Measurements from ENCODE around the gene GPR161.
"Not testable (repeated sequence)": the region's sequence is repeated elsewhere in the genome, so short reads cannot be mapped to it uniquely, and the experiment has no call there.

The GPR161 gene

DNA sequence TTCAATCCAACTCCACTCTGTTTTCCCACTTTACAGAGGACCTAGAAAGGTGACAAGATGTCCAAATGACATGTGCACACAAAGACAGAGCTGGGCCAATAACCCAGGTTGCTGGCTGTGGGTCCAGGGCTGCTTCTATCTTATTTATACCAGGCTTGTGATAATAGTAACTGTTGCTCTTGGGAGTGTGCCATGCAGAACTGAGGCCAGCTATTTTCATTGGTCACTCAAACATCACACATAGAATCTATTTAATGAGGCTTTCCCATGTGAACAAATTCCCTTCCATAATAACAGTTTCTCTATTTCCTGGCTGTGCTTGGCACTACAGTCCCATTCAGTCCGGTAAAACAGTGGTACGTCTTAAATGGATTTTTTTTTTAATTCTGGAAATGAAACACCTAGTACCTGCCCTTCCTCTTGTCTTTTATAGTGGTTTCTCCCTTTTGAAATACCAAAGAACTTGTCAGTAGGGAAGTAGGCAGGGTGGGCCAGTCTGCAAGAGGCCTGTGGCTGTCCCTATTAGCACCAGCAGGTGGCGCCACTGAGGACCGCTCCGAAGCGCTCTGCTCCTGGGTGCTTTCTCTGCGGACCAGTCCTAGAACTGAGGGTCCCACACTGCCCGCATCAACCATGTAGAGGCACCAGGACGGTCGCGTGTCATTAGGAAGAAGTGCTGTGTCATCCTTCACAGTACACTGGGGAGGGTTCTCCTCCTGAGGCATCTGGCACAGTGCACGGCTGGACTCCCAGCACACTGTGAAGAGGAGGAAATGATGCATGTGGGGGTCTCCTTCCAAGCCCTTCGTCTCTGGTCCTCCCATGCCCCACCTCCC, 52.1 kb downstream of the GPR161 start:
- DNase-seq: peak; percentile 62

DNA sequence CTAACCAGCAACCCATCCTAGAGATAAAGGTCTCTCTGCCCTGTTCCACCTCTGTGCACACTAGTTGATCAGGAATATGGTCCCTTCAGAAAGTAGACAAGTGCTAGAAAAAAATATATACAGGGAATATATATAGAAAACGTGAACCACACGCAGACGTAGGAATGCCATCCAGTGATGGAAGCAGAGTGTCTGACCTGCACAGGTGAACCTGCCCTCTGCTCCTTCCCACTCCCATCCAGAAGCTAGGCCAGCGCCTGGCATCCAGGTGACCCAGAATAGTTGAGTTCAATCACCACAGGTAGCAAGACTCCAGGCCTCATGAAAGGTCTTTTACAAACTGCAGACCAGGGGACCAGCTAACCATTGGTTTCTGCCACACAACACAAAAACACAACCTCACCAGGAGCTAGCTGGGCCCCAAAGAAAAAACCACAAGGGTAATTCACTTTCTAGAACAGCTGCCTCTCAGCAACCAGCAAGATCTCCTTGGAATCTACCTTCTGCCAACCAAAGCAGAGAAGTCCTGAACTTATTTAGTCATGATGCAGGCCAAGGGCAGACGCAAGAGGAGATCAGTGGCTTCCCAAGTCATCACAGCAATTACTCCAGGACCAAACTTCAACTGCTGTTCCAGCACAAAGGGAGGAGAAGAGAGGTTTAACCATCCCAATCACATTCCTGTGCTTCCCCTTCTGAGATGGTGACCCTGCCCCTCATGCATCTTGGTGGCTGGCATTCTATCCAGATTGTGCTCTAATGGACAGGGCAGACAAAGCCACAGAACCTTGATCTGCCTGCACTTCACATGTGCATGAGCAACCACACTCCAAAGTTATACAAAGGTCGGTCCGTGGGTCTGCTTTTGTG, 53.0 kb downstream of the GPR161 start:
- no peak for DNase-seq

DNA sequence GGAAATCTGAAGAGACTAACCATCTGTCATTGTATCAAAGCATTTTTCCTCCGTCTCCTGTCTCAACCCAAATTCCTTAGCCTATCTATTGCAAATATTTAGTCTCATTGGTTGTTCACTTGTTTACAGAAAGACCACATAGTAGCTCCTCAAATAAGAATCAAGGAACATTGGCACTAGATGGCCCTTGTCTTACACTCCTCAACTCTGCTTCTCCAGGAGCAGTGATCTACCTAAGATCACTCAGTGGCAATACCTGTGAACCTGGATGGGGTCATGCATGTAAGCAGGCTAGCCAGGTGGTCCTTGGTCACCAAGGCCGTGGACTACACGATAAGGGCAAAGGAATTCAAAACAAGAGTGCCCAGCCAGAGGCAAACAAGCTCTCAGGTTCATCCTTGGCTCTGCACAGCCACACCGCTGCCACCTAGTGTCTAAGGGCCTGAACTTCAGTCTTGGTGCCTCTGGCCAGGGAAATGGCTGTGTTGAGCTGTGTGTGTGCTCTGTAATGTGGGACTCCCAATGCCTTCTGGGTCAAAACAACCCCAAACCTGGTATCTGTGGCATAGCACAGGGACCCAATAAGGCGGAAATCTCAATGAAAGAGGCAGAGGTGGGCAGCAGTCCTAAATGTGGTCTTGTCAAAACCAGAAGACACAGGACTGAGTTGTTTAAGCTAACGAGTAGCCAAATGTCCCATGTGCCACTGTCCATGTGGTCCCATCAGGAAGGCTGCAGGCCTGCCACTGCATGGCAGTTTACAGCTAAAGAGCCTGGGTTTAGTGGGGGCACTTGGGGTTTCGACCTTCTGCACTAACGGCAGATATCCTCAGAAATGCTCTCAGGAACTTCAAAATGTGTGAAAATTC, 54.5 kb downstream of the GPR161 start:
- peak; percentile 69 for DNase-seq

DNA sequence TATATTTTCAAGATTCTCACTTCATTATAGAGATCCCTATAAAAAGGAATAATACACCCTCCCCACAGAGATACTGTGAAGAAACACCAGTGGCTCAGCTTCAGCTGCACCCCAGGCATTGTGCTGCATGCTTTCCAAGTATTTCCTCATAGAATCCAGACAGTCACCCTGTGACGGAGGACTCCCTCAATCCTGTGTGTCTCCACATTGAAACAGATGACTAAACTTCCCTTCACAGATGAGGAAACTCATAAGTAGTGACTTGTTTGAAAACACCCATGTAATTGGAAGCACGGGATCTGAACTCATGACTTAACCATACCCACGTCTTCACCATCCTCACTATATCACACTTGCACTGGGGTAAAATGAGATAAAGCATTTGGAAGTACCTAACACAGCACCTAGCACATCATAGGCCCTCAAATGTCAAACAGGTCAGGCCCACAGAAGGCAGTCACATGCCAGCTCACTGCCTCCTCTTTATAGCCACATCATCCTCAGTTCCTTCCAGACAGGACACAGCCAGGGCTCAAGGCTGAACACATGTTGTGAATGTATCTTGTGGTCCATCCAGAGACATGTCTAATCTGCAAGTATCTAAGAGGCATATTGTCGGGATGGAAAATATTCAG, 55.2 kb downstream of the GPR161 start:
- DNase-seq: no peak

DNA sequence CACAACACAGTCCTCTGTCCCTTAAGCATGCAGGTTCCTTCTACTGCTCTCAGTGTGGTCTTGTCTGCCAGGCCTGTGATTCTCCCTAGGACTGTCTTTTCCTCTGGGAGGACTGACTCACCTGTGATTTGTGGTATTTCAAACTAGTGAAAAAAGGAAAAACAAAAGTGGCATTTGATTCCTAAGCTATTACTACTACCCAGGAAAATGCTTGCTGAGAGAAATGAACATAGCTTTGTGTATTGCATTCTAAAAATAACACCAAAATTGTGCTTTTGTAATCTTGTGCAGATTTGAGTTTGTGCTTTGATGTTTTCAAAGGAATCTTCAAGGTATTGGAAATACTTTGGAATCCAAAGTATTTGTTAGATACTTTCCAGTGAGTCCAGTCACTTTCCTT, 57.0 kb downstream of the GPR161 start:
- DNase-seq: no peak

DNA sequence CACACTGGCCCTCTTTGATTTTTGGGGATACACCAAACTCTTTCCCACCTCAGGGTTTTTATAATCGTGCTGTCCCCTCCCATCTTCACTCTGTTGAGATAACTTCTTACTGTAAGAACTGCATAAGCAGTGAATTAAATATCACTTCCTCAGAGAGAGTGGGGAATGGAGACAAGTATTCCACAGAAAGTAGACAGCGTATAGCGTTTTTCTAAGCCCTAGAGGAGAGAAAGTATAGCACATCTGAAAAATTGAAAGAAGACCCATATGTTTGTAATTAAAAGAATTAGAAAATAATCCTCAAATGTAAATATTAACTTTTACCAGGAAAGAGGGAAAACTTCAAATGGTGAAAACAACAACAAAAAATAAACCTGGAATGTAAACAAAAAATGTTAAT, 67.3 kb downstream of the GPR161 start:
- DNase-seq: no peak

DNA sequence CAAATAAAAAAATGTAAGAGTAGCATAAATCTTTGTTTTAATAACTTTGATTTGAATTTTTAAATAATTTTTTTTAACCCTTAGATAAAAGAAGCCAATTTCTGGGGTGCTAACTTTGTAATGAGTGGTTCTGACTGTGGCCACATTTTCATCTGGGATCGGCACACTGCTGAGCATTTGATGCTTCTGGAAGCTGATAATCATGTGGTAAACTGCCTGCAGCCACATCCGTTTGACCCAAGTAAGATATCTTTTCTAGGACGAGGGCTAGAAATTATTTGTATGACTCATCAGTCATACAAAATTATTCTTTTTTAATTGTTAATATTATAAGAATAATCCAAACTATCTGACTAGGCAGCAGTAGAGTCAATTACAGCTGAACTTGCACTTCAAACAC, 71.2 kb downstream of the GPR161 start:
- no peak for DNase-seq

DNA sequence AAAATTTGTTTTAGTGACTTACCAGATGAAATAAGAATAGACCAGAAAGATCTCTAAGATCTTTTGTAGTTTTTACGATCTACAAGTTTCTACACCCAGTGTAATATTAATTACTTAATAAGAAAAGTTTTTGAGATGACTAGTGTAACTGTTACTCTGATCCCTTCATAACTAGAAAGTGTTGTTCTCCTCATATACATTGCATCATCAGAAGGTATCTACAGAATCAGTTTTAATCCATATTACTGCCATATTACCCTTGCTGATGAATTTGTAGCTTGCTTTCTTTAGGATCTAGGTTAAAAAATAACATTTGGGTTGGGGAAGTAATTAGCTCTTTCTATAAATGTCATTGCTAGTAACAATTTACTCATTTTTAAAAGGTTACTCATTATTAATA, 72.5 kb downstream of the GPR161 start:
- no peak for DNase-seq

DNA sequence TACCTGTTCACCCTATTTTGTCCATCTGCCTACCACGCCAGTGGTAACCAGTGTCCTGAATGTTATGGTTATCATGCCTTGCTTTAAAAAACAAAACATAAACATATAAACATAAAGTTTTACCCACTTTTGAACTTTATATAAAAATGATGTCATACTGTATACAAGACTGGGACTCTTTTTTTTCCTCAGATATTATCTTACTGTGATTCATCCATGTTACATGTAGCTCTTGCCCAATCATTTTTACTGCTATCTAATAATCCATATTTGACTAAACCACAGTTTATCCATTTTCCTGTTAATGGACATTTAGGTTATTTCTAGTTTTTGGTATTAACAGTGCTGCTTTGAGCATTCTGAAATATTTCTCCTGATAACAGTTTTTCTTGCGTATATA, 78.8 kb downstream of the GPR161 start:
- no peak for DNase-seq

DNA sequence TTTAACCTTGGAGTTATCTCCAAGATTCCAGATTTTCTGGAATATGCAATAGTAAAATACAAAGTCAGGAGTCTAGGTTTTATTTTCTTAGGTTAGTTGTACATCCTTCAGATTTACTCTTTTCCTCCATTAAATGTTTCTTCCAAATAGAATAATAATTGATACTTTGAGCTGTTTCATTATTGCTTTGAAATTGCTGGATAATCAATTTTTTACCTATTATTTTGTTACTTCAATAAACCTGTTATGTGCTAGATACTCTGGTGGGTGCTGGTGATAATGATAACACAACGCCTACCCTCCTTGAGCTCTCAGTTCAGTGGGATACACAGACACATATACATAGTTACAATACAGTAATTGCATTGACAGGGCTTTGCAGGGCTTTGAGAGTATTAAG, 79.4 kb downstream of the GPR161 start:
- DNase-seq: no peak

DNA sequence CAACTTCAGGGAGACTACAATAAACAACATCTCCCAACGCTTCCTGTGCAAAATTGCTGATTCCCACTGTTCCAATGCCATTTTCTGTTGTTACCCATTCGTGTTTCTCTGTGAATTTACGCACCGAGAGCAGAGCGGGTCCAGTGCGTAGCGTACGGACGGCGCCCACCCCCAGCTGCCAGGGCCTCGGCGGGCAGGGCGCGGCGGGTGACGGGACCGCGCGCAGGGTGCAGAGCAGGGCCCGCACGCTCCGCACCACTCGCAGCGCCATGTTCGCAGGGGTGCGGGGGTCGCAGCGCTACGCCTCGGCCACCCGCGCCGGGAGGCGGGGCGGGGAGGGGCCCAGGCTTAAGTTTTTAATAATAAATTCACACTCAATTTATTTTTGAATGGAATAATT, 80.6 kb downstream of the GPR161 start:
- not testable (repeated sequence) for DNase-seq

DNA sequence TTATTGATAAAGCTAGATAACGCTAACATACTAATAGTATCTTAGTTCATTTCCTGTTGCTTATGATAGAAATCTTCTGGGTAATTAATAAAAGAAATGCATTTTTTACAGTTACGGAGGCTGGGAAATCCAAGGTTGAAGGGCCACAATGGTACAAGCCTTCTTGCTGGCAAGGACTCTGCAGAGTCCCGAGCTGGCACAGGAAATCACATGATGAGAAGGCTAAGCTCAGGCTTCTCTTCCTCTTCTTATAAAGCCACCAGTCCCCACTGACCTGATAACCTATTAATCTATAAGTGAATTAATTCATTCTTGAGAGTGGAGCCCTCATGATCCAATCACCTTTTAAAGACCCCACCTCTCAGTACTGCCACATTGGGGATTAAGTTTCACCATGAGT, 82.6 kb downstream of the GPR161 start:
- DNase-seq: no peak

DNA sequence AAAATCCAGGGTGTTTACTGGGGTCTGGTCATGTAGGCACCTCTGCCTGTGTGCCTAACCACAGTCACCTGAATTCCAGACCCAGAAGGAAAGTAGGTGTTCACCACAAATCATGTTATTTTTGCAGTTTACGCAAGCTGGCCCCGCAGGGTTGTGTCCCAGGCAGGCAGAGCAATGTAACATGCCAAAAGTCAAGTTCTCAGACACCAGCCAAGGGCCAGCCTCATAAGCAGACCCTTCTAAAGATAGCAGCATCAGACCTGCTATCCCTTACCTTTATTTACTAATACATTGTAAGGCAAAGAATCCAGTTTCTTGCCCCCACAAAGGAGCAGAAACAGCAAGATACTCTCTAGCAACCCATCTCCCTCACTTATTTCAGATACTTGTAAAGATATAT, 83.0 kb downstream of the GPR161 start:
- no peak for DNase-seq

DNA sequence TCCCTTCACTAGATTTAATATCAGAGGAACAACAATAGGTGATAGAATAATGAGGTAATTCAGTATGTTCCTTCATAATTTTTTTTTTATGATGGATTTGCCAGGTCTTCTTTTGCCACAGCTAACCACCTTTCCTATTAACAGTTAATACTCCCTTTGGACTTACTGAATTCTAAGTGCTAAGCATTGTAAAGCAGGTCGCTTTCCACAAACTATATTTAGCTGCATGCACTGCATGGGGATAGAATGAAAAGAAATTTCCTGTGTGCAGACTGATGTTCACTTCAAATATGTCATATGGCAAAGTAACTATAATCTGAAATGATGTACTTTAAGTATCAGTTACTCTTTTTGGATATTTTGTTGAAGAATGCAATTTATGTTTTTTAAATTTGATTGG, 85.8 kb downstream of the GPR161 start:
- DNase-seq: no peak

DNA sequence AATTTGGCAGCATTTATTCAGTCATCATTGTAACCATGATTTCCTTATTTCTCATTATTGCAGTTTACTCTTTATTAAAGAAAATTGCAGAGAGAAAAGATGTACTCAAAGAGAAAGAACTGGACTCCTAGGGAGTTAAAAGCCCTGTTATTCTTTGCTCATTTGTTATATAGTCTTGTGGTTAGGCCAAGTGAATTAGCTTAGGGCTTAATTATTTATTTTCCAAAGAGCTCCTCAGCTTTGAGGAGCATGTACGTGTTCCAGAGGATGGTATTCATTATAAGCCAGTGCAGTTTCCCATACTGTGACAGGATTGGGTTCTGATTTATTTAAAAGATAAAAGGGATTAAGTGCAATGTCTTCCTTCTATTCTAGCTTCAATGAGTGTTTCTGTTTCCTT, 86.4 kb downstream of the GPR161 start:
- DNase-seq: no peak

DNA sequence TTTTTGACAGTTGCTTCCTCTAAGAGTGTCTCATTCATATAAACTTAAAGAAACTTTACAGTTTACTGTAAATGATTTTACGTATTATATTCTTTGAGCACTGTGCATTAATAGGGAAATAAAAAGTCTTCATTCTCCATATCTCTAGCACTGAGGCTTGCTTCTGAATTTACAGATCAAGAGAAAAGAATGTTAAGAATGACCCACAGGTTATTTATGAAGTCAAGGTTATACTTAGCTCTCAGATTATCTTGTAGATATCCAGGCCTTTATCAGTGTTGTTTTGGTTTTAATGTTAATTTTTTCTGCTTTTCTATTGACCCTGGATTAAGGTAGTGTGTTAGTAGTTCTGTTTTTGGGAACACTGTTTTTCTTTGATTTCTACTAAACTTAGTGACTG, 91.4 kb downstream of the GPR161 start:
- DNase-seq: no peak

DNA sequence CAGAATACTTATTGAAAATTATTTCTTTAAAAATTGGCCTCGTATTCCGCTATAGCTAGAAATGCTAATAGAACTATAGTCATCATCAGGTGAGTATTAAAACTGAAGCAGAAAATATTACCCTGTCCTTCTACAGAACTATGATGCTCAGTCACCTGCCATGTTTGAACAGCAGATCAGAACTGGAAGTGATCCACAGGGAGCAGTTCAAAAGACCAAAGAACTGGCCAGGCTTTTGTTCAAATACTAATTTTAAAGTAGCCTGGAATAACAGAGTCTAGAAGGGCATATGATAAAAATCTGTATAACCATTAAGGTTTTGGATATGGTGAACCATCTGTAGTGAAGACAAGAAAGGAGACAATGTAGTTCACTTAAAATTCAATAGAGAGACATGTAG, 94.4 kb downstream of the GPR161 start:
- no peak for DNase-seq

DNA sequence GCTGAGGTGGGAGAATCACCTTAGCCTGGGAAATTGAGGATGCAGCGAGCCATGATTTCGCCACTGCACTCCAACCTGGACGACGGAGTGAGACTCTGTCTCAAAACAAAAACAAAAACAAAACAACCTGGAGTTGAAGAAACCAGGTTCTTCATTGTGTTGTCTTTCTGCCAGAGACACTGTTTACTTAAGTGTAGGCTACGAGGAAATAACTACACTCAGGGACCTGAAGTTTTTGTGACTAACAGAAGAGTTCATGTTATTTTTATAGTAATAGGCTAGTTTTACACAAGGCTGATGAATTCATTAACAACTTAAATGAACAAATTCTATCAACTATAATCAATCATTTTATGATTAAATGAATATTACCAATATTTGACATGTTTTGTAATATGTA, 101.4 kb downstream of the GPR161 start:
- DNase-seq: no peak

DNA sequence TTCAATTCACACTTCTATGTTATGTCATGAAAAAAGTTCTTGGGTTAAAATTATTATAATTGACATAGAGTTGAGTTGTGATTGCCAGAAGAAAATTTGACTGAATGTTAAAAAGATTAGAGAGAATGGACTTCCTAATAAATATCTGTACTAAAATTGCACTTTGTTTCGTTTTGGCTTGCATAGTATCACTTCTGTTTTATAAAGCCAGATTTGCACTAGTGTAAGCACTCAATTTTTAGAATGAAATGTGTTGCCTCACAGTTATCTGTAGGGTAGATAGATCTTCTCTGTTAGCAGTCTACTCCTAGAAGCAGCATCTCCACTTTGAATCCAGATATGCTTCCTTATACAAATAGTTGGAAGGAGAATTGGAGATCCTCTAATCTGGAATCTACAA, 104.7 kb downstream of the GPR161 start:
- no peak for DNase-seq

DNA sequence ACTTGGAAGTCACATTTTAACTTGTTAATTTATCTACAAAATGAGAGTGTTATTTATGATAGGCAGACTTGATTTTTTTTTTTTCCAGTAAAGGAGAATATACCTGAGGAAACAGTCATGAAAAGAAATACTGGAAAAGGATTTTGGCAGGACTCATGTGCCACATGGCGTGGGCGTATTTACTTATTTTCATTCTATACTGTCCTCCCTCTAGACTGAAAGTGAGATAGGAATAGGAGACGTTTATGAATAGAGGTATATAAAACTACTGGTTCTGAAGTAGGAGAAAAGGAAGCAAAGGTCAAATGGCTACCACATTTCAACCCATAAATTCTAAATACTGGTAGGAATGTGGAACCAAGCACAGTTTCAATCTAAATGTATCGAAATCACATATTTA, 105.1 kb downstream of the GPR161 start:
- DNase-seq: no peak

DNA sequence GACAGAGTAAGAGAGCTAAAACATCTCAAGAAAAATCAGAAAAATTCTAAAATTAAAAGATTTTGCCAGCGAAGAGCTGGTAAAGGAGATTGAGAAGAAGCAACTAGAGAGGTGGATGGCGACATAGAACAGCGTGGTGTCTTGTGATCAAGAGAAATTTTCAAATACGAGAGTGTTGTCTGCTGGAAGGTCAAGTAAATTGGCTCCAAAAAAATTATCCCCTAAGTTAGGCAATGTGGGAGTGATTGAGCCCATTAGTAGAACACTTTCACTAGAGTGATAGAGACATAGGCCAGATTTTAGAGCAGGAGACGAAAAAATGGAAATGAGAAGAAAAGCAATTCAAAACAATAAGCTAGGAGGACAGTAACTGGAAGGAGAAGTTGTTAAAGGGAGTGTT, 105.5 kb downstream of the GPR161 start:
- DNase-seq: no peak

All from activated naive CD4-positive, alpha-beta T cell treated with Interleukin-2 at 50 U/mL for 16 hours (primary cell).